Neural progenitor cell (in vitro differentiated cells): ENCODE measurements around the gene VAV1. TPM values are rescaled to one million over a fixed set of nuclear protein-coding genes. Genes with fewer than 3 reads are reported as not detected.

Experiments used
- DNase-seq: peaks from one replicate; pipeline ENCODE4 v3.0.0-alpha.2; 2016; ENCODE audit warnings: low spot score
- H2AFZ ChIP-seq: fragments of 200-600 bp; sonication (generic); replicated peaks from 2 replicates; pipeline ENCODE4 v1.6.1; 2016; ENCODE audit warnings: antibody characterized with exemption
- H3F3A ChIP-seq: fragments of 200-600 bp; sonication (generic); 2 replicates; pipeline ENCODE4 v1.6.1; 2016; ENCODE audit warnings: antibody characterized with exemption, low read depth
- H3K27ac ChIP-seq: fragments of 200-600 bp; sonication (generic); 2 replicates; pipeline ENCODE4 v1.5.1; 2016; ENCODE audit warnings: mild to moderate bottlenecking
- H3K27me3 ChIP-seq: fragments of 200-600 bp; sonication (generic); 2 replicates; pipeline ENCODE4 v1.6.1; 2016; ENCODE audit warnings: mild to moderate bottlenecking, moderate library complexity
- H3K36me3 ChIP-seq: fragments of 200-600 bp; sonication (generic); 2 replicates; pipeline ENCODE4 v1.5.1; 2016
- H3K4me1 ChIP-seq: fragments of 200-600 bp; sonication (generic); 2 replicates; pipeline ENCODE4 v1.6.1; 2016; ENCODE audit warnings: mixed run types
- H3K4me2 ChIP-seq: fragments of 200-600 bp; sonication (generic); 2 replicates; pipeline ENCODE4 v1.6.1; 2016
- H3K4me3 ChIP-seq: fragments of 200-600 bp; sonication (generic); 2 replicates; pipeline ENCODE4 v1.5.1; 2016
- H3K79me2 ChIP-seq: fragments of 200-600 bp; sonication (generic); 2 replicates; pipeline ENCODE4 v1.6.1; 2016; ENCODE audit warnings: low read depth
- H3K9ac ChIP-seq: fragments of 200-600 bp; sonication (generic); 2 replicates; pipeline ENCODE4 v1.6.1; 2016
- H3K9me3 ChIP-seq: fragments of 200-600 bp; sonication (generic); 2 replicates; pipeline ENCODE4 v1.5.1; 2016; ENCODE audit warnings: low read depth
- H4K20me1 ChIP-seq: fragments of 200-600 bp; sonication (generic); 2 replicates; pipeline ENCODE4 v1.6.1; 2016; ENCODE audit warnings: low read depth
- H3K27ac Mint-ChIP-seq: 3 replicates; pipeline ENCODE4 v1.8.0; 2021; ENCODE audit warnings: mixed read lengths
- H3K27me3 Mint-ChIP-seq: 2 replicates; pipeline ENCODE4 v1.8.0; 2022; ENCODE audit warnings: low read depth, mild to moderate bottlenecking, inconsistent platforms, moderate library complexity, mixed read lengths; ENCODE audit not compliant: insufficient read depth
- H3K36me3 Mint-ChIP-seq: 3 replicates; pipeline ENCODE4 v1.8.0; 2021; ENCODE audit warnings: mixed read lengths
- H3K4me1 Mint-ChIP-seq: 3 replicates; pipeline ENCODE4 v1.8.0; 2021; ENCODE audit warnings: mixed read lengths
- H3K4me3 Mint-ChIP-seq: 3 replicates; pipeline ENCODE4 v1.8.0; 2021; ENCODE audit warnings: mild to moderate bottlenecking, moderate library complexity, mixed read lengths
- H3K9me3 Mint-ChIP-seq: 3 replicates; pipeline ENCODE4 v1.8.0; 2020; ENCODE audit warnings: mixed read lengths
- CTCF ChIP-seq: fragments of 200-600 bp; sonication (generic); IDR thresholded peaks from 2 replicates; pipeline ENCODE4 v1.5.1; 2017; ENCODE audit warnings: antibody characterized with exemption, mild to moderate bottlenecking
- EZH2 ChIP-seq: fragments of 200-600 bp; sonication (generic); IDR thresholded peaks from 2 replicates; pipeline ENCODE4 v1.6.1; 2017; ENCODE audit warnings: antibody characterized with exemption, mild to moderate bottlenecking, moderate library complexity
- EZH2phosphoT487 ChIP-seq: fragments of 200-600 bp; sonication (generic); IDR thresholded peaks from 2 replicates; pipeline ENCODE4 v1.6.1; 2017; ENCODE audit warnings: antibody characterized with exemption
- total RNA-seq: library from RNA; depleted of rRNA; stranded (reverse); fragments of >200 nt; gene quantifications from 2 replicates; pipeline ENCODE4 v1.2.3, GENCODE V29; 2015; ENCODE audit warnings: low replicate concordance

Gene VAV1
- total RNA-seq, 1 donor from 2014 or later, result not detected

GRCh38 chr19:6766357-6767080 lies 6.0 kb upstream of the VAV1 start:
- Mint-ChIP-seq H3K27ac (no peak overlapping the region), H3K4me3 (peak overlapping the region; percentile 29), H3K27me3 (peaks cover 37% of the 10 kb centered on the region), H3K9me3 (no peaks in the 10 kb centered on the region), H3K36me3 (no peaks in the 10 kb centered on the region), H3K4me1 (peaks cover 6% of the 10 kb centered on the region)
- Histone ChIP-seq H3K27ac (no peak overlapping the region), H3K79me2 (no peaks in the 10 kb centered on the region), H4K20me1 (no peaks in the 10 kb centered on the region), H3F3A (peaks cover 21% of the 10 kb centered on the region), H3K4me2 (peak overlapping the region; percentile 89), H3K9ac (no peak overlapping the region), H3K9me3 (no peaks in the 10 kb centered on the region), H3K27me3 (peaks cover 22% of the 10 kb centered on the region), H3K4me3 (peak overlapping the region; percentile 54), H3K4me1 (no peaks in the 10 kb centered on the region), H2AFZ (peak overlapping the region; percentile 68), H3K36me3 (no peaks in the 10 kb centered on the region)
- no peak for TF ChIP-seq CTCF
- no peak for DNase-seq

- Mint-ChIP-seq H3K27me3 (peaks cover 37% of the 10 kb centered on the region), H3K4me3 (peak overlapping the region; percentile 3), H3K27ac (no peak overlapping the region), H3K9me3 (no peaks in the 10 kb centered on the region), H3K36me3 (no peaks in the 10 kb centered on the region), H3K4me1 (peaks cover 6% of the 10 kb centered on the region)
- H3K9me3 ChIP-seq, result no peaks in the 10 kb centered on the region
- H3K27ac ChIP-seq, result no peak overlapping the region
- H4K20me1 ChIP-seq, result no peaks in the 10 kb centered on the region
- H3K36me3 ChIP-seq, result no peaks in the 10 kb centered on the region
- no peaks in the 10 kb centered on the region for H3K79me2 ChIP-seq
- peaks cover 22% of the 10 kb centered on the region for H3K27me3 ChIP-seq
- no peaks in the 10 kb centered on the region for H3K4me1 ChIP-seq
- peak overlapping the region; percentile 89 for H3K4me2 ChIP-seq
- H3F3A ChIP-seq, result peaks cover 21% of the 10 kb centered on the region
- DNase-seq, result peak; percentile 34
- no peak overlapping the region for H3K9ac ChIP-seq
- TF ChIP-seq CTCF, result no peak
- TF ChIP-seq EZH2phosphoT487, result no peak
- no peak for TF ChIP-seq EZH2
- peak overlapping the region; percentile 68 for H2AFZ ChIP-seq
- H3K4me3 ChIP-seq, result peak overlapping the region; percentile 54
These were observed 5.5 kb upstream of the VAV1 start for GRCh38 chr19:6767081-6767356.

- Mint-ChIP-seq H3K36me3 (no peaks in the 10 kb centered on the region), H3K27ac (no peak within 1 kb of the TSS), H3K4me3 (peak within 1 kb of the TSS; percentile 76), H3K4me1 (peaks cover 6% of the 10 kb centered on the region), H3K9me3 (no peaks in the 10 kb centered on the region), H3K27me3 (peaks cover 37% of the 10 kb centered on the region)
- Histone ChIP-seq H3K4me2 (peak within 1 kb of the TSS; percentile 89), H3K36me3 (no peaks in the 10 kb centered on the region), H4K20me1 (no peaks in the 10 kb centered on the region), H3K4me1 (no peaks in the 10 kb centered on the region), H3K4me3 (peak within 1 kb of the TSS; percentile 54), H3F3A (peaks cover 21% of the 10 kb centered on the region), H3K9ac (no peak within 1 kb of the TSS), H2AFZ (peak within 1 kb of the TSS; percentile 77), H3K79me2 (no peaks in the 10 kb centered on the region), H3K27ac (no peak within 1 kb of the TSS), H3K27me3 (peaks cover 22% of the 10 kb centered on the region), H3K9me3 (no peaks in the 10 kb centered on the region)
- TF ChIP-seq EZH2, result no peak
- TF ChIP-seq EZH2phosphoT487, result no peak
- TF ChIP-seq CTCF, result no peak
- DNase-seq, result peak; percentile 96
These were observed 4.9 kb upstream of the VAV1 start, which contains the start of gene SH2D3A for GRCh38 chr19:6767357-6768235. Gene SH2D3A, minus strand, starts transcription at chr19:6767435. Its CDS starts 3,687 bp downstream, at chr19:6763748.
